WTC11 (cell line): Measurements from ENCODE around the gene STKLD1. TPM values are rescaled to one million over a fixed set of nuclear protein-coding genes. Genes with fewer than 3 reads are reported as not detected.

Experiments used
- ATAC-seq: fragments of 200-7000 bp; cut with Tn5 transposase; 2 replicates; pipeline ENCODE4 v1.10.0; 2021; ENCODE audit warnings: mild to moderate bottlenecking, moderate library complexity
- CTCF ChIA-PET: fragments of 300-600 bp; sonication (Branson Sonifier 250); formaldehyde crosslinking; loops from one replicate; lab custom pipeline; 2021; ENCODE audit warnings: antibody characterized with exemption; lab: Charles Lee
- POLR2A ChIA-PET: fragments of 350-600 bp; sonication (Branson Sonifier 250); formaldehyde crosslinking; loops from one replicate; lab custom pipeline; 2021; ENCODE audit warnings: antibody characterized with exemption; lab: Charles Lee
- DNase-seq: peaks from one replicate; pipeline ENCODE4 v3.0.0; 2021; ENCODE audit warnings: low spot score
- H3K27ac Mint-ChIP-seq: 2 replicates; pipeline ENCODE4 v1.8.0; 2021; ENCODE audit warnings: mixed read lengths
- H3K27me3 Mint-ChIP-seq: 2 replicates; pipeline ENCODE4 v1.8.0; 2021; ENCODE audit warnings: low read depth, mild to moderate bottlenecking, moderate library complexity, mixed read lengths
- H3K36me3 Mint-ChIP-seq: 2 replicates; pipeline ENCODE4 v1.8.0; 2021; ENCODE audit warnings: mixed read lengths
- H3K4me1 Mint-ChIP-seq: 2 replicates; pipeline ENCODE4 v1.8.0; 2022; ENCODE audit warnings: mixed read lengths
- H3K4me3 Mint-ChIP-seq: 2 replicates; pipeline ENCODE4 v1.8.0; 2021; ENCODE audit warnings: mild to moderate bottlenecking, moderate library complexity, mixed read lengths
- H3K9me3 Mint-ChIP-seq: 2 replicates; pipeline ENCODE4 v1.8.0; 2021; ENCODE audit warnings: mixed read lengths
- ELF4 ChIP-seq: sonication (generic); formaldehyde crosslinking; IDR thresholded peaks from 2 replicates; pipeline ENCODE4 v1.8.1; 2022; ENCODE audit warnings: low read depth, mild to moderate bottlenecking, moderate library complexity, missing genetic modification reagents
- EMX1 ChIP-seq: fragments of 250-450 bp; sonication (Bioruptor Pico); IDR thresholded peaks from 2 replicates; pipeline ENCODE4 v1.8.0; 2021; ENCODE audit warnings: mild to moderate bottlenecking
- FOXP1 ChIP-seq: sonication (generic); formaldehyde crosslinking; IDR thresholded peaks from 2 replicates; pipeline ENCODE4 v1.8.0; 2022; ENCODE audit warnings: missing genetic modification reagents, mild to moderate bottlenecking, moderate library complexity, borderline replicate concordance
- GTF2I ChIP-seq: fragments of 250-450 bp; sonication (Bioruptor Pico); conservative IDR thresholded peaks from 2 replicates; pipeline ENCODE4 v1.4.0; 2021; ENCODE audit warnings: mild to moderate bottlenecking
- NFE2L1 ChIP-seq: sonication (generic); formaldehyde crosslinking; IDR thresholded peaks from 2 replicates; pipeline ENCODE4 v1.8.1; 2023; ENCODE audit warnings: missing genetic modification reagents
- PRRX2 ChIP-seq: fragments of 250-450 bp; sonication (Bioruptor Pico); IDR thresholded peaks from 2 replicates; pipeline ENCODE4 v1.8.0; 2021; ENCODE audit warnings: mild to moderate bottlenecking
- RELA ChIP-seq: sonication (generic); formaldehyde crosslinking; IDR thresholded peaks from 2 replicates; pipeline ENCODE4 v1.8.1; 2022; ENCODE audit warnings: missing genetic modification reagents, mild to moderate bottlenecking, borderline replicate concordance
- RORB ChIP-seq: fragments of 250-450 bp; sonication (Bioruptor Pico); IDR thresholded peaks from 2 replicates; pipeline ENCODE4 v1.9.0; 2021; ENCODE audit warnings: mild to moderate bottlenecking
- ZNF317 ChIP-seq: sonication (generic); formaldehyde crosslinking; IDR thresholded peaks from 2 replicates; pipeline ENCODE4 v1.8.1; 2023; ENCODE audit warnings: low read depth, mild to moderate bottlenecking, moderate library complexity, missing genetic modification reagents, borderline replicate concordance
- ZNF396 ChIP-seq: fragments of 250-450 bp; sonication (Bioruptor Pico); IDR thresholded peaks from 2 replicates; pipeline ENCODE4 v1.8.0; 2021; ENCODE audit warnings: mild to moderate bottlenecking, moderate library complexity, borderline replicate concordance
- ZNF416 ChIP-seq: fragments of 250-450 bp; sonication (Bioruptor Pico); IDR thresholded peaks from 2 replicates; pipeline ENCODE4 v1.9.0; 2021; ENCODE audit warnings: mild to moderate bottlenecking, inconsistent platforms
- total RNA-seq: library from RNA; stranded (reverse); gene quantifications from 3 replicates; pipeline ENCODE4 v1.2.3, GENCODE V29; 2021
- TF ChIP-seq, protein P1 (sequence below): sonication (generic); formaldehyde crosslinking; IDR thresholded peaks from 2 replicates; pipeline ENCODE4 v1.8.1; 2023; ENCODE audit warnings: mild to moderate bottlenecking, missing genetic modification reagents, moderate library complexity
- TF ChIP-seq, protein P2 (sequence below): sonication (generic); formaldehyde crosslinking; IDR thresholded peaks from 2 replicates; pipeline ENCODE4 v1.8.0; 2022; ENCODE audit warnings: mild to moderate bottlenecking, missing genetic modification reagents
- TF ChIP-seq, protein P3 (sequence below): fragments of 250-450 bp; sonication (Bioruptor Pico); IDR thresholded peaks from 2 replicates; pipeline ENCODE4 v1.9.0; 2021; ENCODE audit warnings: moderate library complexity, mild to moderate bottlenecking, inconsistent platforms, borderline replicate concordance
- TF ChIP-seq, protein P4 (sequence below): sonication (generic); formaldehyde crosslinking; IDR thresholded peaks from 2 replicates; pipeline ENCODE4 v1.8.0; 2022; ENCODE audit warnings: missing genetic modification reagents
- TF ChIP-seq, protein P5 (sequence below): fragments of 250-450 bp; sonication (Bioruptor Pico); IDR thresholded peaks from 2 replicates; pipeline ENCODE4 v1.9.0; 2021; ENCODE audit warnings: mild to moderate bottlenecking
- TF ChIP-seq, protein P6 (sequence below): sonication (generic); formaldehyde crosslinking; conservative IDR thresholded peaks from 2 replicates; pipeline ENCODE4 v1.8.1; 2023; ENCODE audit warnings: mild to moderate bottlenecking, low read depth, missing genetic modification reagents, moderate library complexity

The STKLD1 gene
- total RNA-seq, 1 experiment from 2014 or later, result 0.98 TPM

DNA sequence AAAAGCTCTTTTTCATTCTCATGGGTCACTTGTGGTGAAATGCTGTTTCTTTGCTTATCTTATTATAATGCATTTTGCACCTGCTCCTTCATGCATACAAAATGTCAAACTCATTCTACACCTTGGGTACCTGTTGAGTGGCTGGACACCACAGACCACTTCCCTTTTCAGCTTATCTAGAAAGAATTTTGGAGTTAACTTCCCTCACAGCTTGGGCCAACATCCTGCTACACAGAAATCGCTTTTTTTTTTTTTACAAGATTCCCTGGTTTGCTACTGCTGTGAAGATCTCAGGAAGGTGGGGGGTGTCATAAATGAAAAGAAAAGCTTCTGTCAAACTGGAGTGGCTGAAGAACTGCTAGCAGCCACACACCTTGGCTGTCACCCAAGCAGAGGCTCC, 39.0 kb downstream of the STKLD1 start:
- H3K36me3 Mint-ChIP-seq, result peaks cover 41% of the 10 kb centered on the region
- ChIA-PET CTCF (no interaction called here), POLR2A (no interaction called here)
- no peak overlapping the region; the same call in 1 of the 2 replicates for H3K27ac Mint-ChIP-seq
- no peak overlapping the region for H3K4me3 Mint-ChIP-seq
- no peak for TF ChIP-seq PRRX2
- TF ChIP-seq ZNF396 (CRISPR knock-in tag), result no peak
- no peak for TF ChIP-seq NFE2L1 (CRISPR knock-in tag)
- no peak for TF ChIP-seq RORB (CRISPR knock-in tag)
- TF ChIP-seq, protein P1, sequence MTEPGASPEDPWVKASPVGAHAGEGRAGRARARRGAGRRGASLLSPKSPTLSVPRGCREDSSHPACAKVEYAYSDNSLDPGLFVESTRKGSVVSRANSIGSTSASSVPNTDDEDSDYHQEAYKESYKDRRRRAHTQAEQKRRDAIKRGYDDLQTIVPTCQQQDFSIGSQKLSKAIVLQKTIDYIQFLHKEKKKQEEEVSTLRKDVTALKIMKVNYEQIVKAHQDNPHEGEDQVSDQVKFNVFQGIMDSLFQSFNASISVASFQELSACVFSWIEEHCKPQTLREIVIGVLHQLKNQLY (CRISPR knock-in tag), result no peak
- TF ChIP-seq, protein P2, sequence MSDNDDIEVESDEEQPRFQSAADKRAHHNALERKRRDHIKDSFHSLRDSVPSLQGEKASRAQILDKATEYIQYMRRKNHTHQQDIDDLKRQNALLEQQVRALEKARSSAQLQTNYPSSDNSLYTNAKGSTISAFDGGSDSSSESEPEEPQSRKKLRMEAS (CRISPR knock-in tag), result no peak
- no peak for TF ChIP-seq GTF2I (CRISPR knock-in tag)
- no peak for TF ChIP-seq ZNF416 (CRISPR knock-in tag)
- TF ChIP-seq FOXP1 (CRISPR knock-in tag), result no peak
- TF ChIP-seq RELA (CRISPR knock-in tag), result no peak
- TF ChIP-seq, protein P3, sequence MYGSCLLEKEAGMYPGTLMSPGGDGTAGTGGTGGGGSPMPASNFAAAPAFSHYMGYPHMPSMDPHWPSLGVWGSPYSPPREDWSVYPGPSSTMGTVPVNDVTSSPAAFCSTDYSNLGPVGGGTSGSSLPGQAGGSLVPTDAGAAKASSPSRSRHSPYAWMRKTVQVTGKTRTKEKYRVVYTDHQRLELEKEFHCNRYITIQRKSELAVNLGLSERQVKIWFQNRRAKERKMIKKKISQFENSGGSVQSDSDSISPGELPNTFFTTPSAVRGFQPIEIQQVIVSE (CRISPR knock-in tag), result no peak
- TF ChIP-seq, protein P4, sequence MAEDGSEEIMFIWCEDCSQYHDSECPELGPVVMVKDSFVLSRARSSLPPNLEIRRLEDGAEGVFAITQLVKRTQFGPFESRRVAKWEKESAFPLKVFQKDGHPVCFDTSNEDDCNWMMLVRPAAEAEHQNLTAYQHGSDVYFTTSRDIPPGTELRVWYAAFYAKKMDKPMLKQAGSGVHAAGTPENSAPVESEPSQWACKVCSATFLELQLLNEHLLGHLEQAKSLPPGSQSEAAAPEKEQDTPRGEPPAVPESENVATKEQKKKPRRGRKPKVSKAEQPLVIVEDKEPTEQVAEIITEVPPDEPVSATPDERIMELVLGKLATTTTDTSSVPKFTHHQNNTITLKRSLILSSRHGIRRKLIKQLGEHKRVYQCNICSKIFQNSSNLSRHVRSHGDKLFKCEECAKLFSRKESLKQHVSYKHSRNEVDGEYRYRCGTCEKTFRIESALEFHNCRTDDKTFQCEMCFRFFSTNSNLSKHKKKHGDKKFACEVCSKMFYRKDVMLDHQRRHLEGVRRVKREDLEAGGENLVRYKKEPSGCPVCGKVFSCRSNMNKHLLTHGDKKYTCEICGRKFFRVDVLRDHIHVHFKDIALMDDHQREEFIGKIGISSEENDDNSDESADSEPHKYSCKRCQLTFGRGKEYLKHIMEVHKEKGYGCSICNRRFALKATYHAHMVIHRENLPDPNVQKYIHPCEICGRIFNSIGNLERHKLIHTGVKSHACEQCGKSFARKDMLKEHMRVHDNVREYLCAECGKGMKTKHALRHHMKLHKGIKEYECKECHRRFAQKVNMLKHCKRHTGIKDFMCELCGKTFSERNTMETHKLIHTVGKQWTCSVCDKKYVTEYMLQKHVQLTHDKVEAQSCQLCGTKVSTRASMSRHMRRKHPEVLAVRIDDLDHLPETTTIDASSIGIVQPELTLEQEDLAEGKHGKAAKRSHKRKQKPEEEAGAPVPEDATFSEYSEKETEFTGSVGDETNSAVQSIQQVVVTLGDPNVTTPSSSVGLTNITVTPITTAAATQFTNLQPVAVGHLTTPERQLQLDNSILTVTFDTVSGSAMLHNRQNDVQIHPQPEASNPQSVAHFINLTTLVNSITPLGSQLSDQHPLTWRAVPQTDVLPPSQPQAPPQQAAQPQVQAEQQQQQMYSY, result no peak
- TF ChIP-seq EMX1 (CRISPR knock-in tag), result no peak
- TF ChIP-seq, protein P5, sequence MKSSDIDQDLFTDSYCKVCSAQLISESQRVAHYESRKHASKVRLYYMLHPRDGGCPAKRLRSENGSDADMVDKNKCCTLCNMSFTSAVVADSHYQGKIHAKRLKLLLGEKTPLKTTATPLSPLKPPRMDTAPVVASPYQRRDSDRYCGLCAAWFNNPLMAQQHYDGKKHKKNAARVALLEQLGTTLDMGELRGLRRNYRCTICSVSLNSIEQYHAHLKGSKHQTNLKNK (CRISPR knock-in tag), result no peak
- TF ChIP-seq, protein P6, sequence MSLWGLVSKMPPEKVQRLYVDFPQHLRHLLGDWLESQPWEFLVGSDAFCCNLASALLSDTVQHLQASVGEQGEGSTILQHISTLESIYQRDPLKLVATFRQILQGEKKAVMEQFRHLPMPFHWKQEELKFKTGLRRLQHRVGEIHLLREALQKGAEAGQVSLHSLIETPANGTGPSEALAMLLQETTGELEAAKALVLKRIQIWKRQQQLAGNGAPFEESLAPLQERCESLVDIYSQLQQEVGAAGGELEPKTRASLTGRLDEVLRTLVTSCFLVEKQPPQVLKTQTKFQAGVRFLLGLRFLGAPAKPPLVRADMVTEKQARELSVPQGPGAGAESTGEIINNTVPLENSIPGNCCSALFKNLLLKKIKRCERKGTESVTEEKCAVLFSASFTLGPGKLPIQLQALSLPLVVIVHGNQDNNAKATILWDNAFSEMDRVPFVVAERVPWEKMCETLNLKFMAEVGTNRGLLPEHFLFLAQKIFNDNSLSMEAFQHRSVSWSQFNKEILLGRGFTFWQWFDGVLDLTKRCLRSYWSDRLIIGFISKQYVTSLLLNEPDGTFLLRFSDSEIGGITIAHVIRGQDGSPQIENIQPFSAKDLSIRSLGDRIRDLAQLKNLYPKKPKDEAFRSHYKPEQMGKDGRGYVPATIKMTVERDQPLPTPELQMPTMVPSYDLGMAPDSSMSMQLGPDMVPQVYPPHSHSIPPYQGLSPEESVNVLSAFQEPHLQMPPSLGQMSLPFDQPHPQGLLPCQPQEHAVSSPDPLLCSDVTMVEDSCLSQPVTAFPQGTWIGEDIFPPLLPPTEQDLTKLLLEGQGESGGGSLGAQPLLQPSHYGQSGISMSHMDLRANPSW (CRISPR knock-in tag), result no peak
- no peak for TF ChIP-seq ELF4
- TF ChIP-seq ZNF317 (CRISPR knock-in tag), result no peak
- H3K9me3 Mint-ChIP-seq, result no peaks in the 10 kb centered on the region
- no peaks in the 10 kb centered on the region for H3K27me3 Mint-ChIP-seq
- peaks cover 23% of the 10 kb centered on the region for H3K4me1 Mint-ChIP-seq
- no peak for ATAC-seq
- DNase-seq, result no peak
